Measurements from ENCODE around the gene DYNLL2. TPM values are rescaled to one million over a fixed set of nuclear protein-coding genes. Genes with fewer than 3 reads are reported as not detected.
"Not testable (repeated sequence)": the region's sequence is repeated elsewhere in the genome, so short reads cannot be mapped to it uniquely, and the experiment has no call there.

Gene DYNLL2
- total RNA-seq, 1 donor from 2014 or later: 50.9 TPM

- no peak for DNase-seq (ENCODE audit: low spot score, unreplicated experiment)
- H3K27ac Mint-ChIP-seq: no peak overlapping the region
- peaks cover 39% of the 10 kb centered on the region for H3K27me3 Mint-ChIP-seq
- H3K36me3 Mint-ChIP-seq (ENCODE audit: insufficient read depth): no peaks in the 10 kb centered on the region
- TF ChIP-seq CTCF (IDR thresholded peaks at IDR 0.05; ENCODE audit: unreplicated experiment): no peak
- H3K4me3 Mint-ChIP-seq (ENCODE audit: low read depth): no peak overlapping the region
- H3K9me3 Mint-ChIP-seq (ENCODE audit: low read depth): peaks cover 24% of the 10 kb centered on the region
- H3K4me1 Mint-ChIP-seq (ENCODE audit: low read depth): no peaks in the 10 kb centered on the region
These were observed 58.3 kb downstream of the DYNLL2 start for GRCh38 chr17:58141505-58141904.

DNA sequence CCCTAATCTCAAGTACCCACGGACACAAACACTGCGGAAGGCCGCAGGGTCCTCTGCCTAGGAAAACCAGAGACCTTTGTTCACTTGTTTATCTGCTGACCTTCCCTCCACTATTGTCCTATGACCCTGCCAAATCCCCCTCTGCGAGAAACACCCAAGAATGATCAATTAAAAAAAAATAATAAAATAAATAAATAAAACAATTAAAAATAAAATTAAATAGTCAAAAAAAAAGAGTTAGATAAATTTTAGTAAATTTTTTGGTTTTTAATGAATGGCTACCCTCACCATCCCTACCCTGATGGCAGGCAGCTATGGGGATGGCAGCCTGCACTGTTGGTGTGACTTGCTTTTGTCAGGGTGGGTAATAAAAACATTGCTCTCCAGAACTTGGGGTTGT lies 60.1 kb downstream of the DYNLL2 start:
- not testable (repeated sequence) for H3K27ac Mint-ChIP-seq; DNase-seq (ENCODE audit: low spot score, unreplicated experiment); H3K4me1 Mint-ChIP-seq (ENCODE audit: low read depth); H3K4me3 Mint-ChIP-seq (ENCODE audit: low read depth); H3K36me3 Mint-ChIP-seq (ENCODE audit: insufficient read depth)
- H3K9me3 Mint-ChIP-seq (ENCODE audit: low read depth): peaks cover 25% of the 10 kb centered on the region
- H3K27me3 Mint-ChIP-seq: peaks cover 34% of the 10 kb centered on the region

DNA sequence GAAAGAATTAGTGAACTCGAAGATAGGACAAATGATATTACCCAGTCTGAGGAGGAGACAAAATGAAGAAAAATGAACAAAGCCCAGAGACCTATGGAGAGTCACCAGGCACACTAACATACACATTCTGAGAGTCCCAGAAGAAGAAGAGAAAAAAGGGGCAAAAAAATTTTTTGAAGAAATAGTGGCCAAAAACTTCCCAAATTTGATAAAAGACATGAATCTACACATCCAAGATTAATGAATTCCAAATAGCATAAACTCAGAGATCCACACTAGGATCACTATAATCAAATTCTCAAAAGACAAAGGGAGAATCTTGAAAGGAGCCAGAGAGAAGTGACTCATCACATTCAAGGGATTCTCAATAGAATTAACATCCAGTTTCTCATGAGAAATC lies 61.6 kb downstream of the DYNLL2 start:
- Mint-ChIP-seq H3K27ac (no peak overlapping the region), H3K36me3 (ENCODE audit: insufficient read depth) (no peaks in the 10 kb centered on the region), H3K4me3 (ENCODE audit: low read depth) (no peak overlapping the region), H3K4me1 (ENCODE audit: low read depth) (no peaks in the 10 kb centered on the region), H3K9me3 (ENCODE audit: low read depth) (peaks cover 25% of the 10 kb centered on the region), H3K27me3 (peaks cover 36% of the 10 kb centered on the region)
- no peak for DNase-seq (ENCODE audit: low spot score, unreplicated experiment)
- no peak for TF ChIP-seq CTCF (IDR thresholded peaks at IDR 0.05; ENCODE audit: unreplicated experiment)

Other genes with a start within 250 kb of the DYNLL2 start
- 34.6 and 38.9 TPM in 2 replicates for gene MRPS23, start 233.4 kb upstream of the DYNLL2 start, total RNA-seq
- gene CUEDC1, start 128.0 kb upstream of the DYNLL2 start, total RNA-seq: 29.2 and 30.8 TPM in 2 replicates
- gene VEZF1, start 95.2 kb upstream of the DYNLL2 start, total RNA-seq: 103 and 110 TPM in 2 replicates
- 319 and 326 TPM in 2 replicates for gene SRSF1, start 76.2 kb upstream of the DYNLL2 start, total RNA-seq
- not detected in 2 replicates for gene OR4D1, start 65.0 kb downstream of the DYNLL2 start, total RNA-seq
- not detected in 2 replicates for gene OR4D2, start 83.6 kb downstream of the DYNLL2 start, total RNA-seq
- not detected in 2 replicates for gene EPX, start 109.3 kb downstream of the DYNLL2 start, total RNA-seq
- gene MKS1, start 135.8 kb downstream of the DYNLL2 start, total RNA-seq: 40.0 and 44.3 TPM in 2 replicates
- gene LPO, start 155.2 kb downstream of the DYNLL2 start, total RNA-seq: 0.16 TPM in 1 of 2 replicates, not detected in the other
- not detected in 2 replicates for gene MPO, start 197.5 kb downstream of the DYNLL2 start, total RNA-seq
- gene TSPOAP1, start 245.4 kb downstream of the DYNLL2 start, total RNA-seq: 101 and 105 TPM in 2 replicates

Data from progenitor cell of endocrine pancreas (in vitro differentiated cells).